Liver (tissue), 9 donors: ENCODE data around the gene CCDC97. TPM values are rescaled to one million over a fixed set of nuclear protein-coding genes. Genes with fewer than 3 reads are reported as not detected.

Source experiments
- DNase-seq: peaks from one replicate; pipeline ENCODE4 v3.0.0-alpha.2; 2017; ENCODE audit warnings: low spot score
- H3K27ac ChIP-seq, 2 donors: one replicate each; pipeline ENCODE4 v1.7.0; 2013; ENCODE audit warnings: inconsistent platforms in 2 of 2, low read length in 2 of 2, control low read depth in 1 of 2, low read depth in 1 of 2, mild to moderate bottlenecking in 1 of 2
- H3K27me3 ChIP-seq, 4 donors: one replicate each; pipeline versions ENCODE4 v1.6.1 to v1.7.0; 2013; ENCODE audit warnings: low read length in 3 of 4, inconsistent platforms in 1 of 4, mild to moderate bottlenecking in 1 of 4, moderate library complexity in 1 of 4; ENCODE audit not compliant: control insufficient read depth in 4 of 4, insufficient read depth in 4 of 4
- H3K36me3 ChIP-seq, 4 donors: one replicate each; pipeline versions ENCODE4 v1.6.1 to v1.7.0; 2013; ENCODE audit warnings: low read length in 3 of 4, mild to moderate bottlenecking in 3 of 4, low read depth in 1 of 4, moderate library complexity in 1 of 4; ENCODE audit not compliant: control insufficient read depth in 4 of 4, insufficient read depth in 3 of 4
- H3K4me1 ChIP-seq, 4 donors: one replicate each; pipeline versions ENCODE4 v1.6.1 to v1.7.0; 2013; ENCODE audit warnings: low read length in 3 of 4, mild to moderate bottlenecking in 3 of 4, moderate library complexity in 1 of 4; ENCODE audit not compliant: control insufficient read depth in 4 of 4, insufficient read depth in 4 of 4
- H3K4me3 ChIP-seq, 3 donors: one replicate each; pipeline versions ENCODE4 v1.6.1 to v1.7.0; 2013; ENCODE audit warnings: low read length in 3 of 3, control low read depth in 1 of 3, low read depth in 1 of 3, mild to moderate bottlenecking in 1 of 3
- H3K9ac ChIP-seq, 2 donors: one replicate each; pipeline ENCODE4 v1.7.0; 2013; ENCODE audit warnings: low read length in 2 of 2, mild to moderate bottlenecking in 2 of 2, moderate library complexity in 2 of 2, control low read depth in 1 of 2, low read depth in 1 of 2
- H3K9me3 ChIP-seq, 4 donors: one replicate each; pipeline versions ENCODE4 v1.6.1 to v1.7.0; 2013; ENCODE audit warnings: low read length in 3 of 4; ENCODE audit not compliant: control insufficient read depth in 4 of 4
- EGR1 ChIP-seq, 2 donors: IDR thresholded peaks; 2 replicates each; pipeline ENCODE4 v1.6.1; 2016 to 2018; ENCODE audit warnings: antibody characterized with exemption in 2 of 2, low read depth in 2 of 2
- FOXA1 ChIP-seq: IDR thresholded peaks from 2 replicates; pipeline ENCODE4 v1.6.1; 2016; ENCODE audit warnings: antibody characterized with exemption
- FOXA2 ChIP-seq: IDR thresholded peaks from 2 replicates; pipeline ENCODE4 v1.6.1; 2016; ENCODE audit warnings: antibody characterized with exemption
- HNF4A ChIP-seq, 2 donors: conservative IDR thresholded peaks; 2 replicates each; pipeline ENCODE4 v1.6.1; 2016; ENCODE audit warnings: antibody characterized with exemption in 2 of 2, mild to moderate bottlenecking in 2 of 2
- NR2F2 ChIP-seq: IDR thresholded peaks from 2 replicates; pipeline ENCODE4 v1.6.1; 2016; ENCODE audit warnings: antibody characterized with exemption
- RAD21 ChIP-seq, 2 donors: IDR thresholded peaks; 2 replicates each; pipeline ENCODE4 v1.6.1; 2016; ENCODE audit warnings: antibody characterized with exemption in 2 of 2, mild to moderate bottlenecking in 2 of 2
- REST ChIP-seq: IDR thresholded peaks from 2 replicates; pipeline ENCODE4 v1.6.1; 2016; ENCODE audit warnings: antibody characterized with exemption, mild to moderate bottlenecking
- TAF1 ChIP-seq: conservative IDR thresholded peaks from 2 replicates; pipeline ENCODE4 v1.6.1; 2016; ENCODE audit warnings: antibody characterized with exemption, mild to moderate bottlenecking
- WGBS: extraction: QIAGEN DNeasy Blood & Tissue Kit; methylation state at CpG from one replicate; pipeline ENCODE4 v1.1.7; 2013; 5-methylcytosine and 5-hydroxymethylcytosine counted together
- polyA plus RNA-seq, 2 donors: library from polyadenylated mRNA; stranded (reverse) in 1 of 2; unstranded in 1 of 2; fragments of 200-250 nt in 1 of 2; fragments of >200 nt in 1 of 2; fragmentation: Nextera tagmentation in 1 of 2; extraction: Ambion mirVana in 1 of 2; gene quantifications; one replicate each; pipeline versions ENCODE4 v1.2.1 to v1.2.3, GENCODE V29; 2013 to 2015
- total RNA-seq, 2 donors: library from RNA; depleted of rRNA; stranded (reverse); fragments of >200 nt; gene quantifications; one replicate each; pipeline ENCODE4 v1.2.3, GENCODE V29; 2014
- TF ChIP-seq, protein P1 (sequence below): IDR thresholded peaks from 2 replicates; pipeline ENCODE4 v1.6.1; 2016; ENCODE audit warnings: antibody characterized with exemption
- donor health status: healthy.
- donor health status: healthy.
- donor health status: healthy.
- donor health status: healthy.
- donor health status: healthy.

The CCDC97 gene
- total and polyA plus RNA-seq, 4 donors: 3.8 to 5.7 (median 5.3) TPM

DNA sequence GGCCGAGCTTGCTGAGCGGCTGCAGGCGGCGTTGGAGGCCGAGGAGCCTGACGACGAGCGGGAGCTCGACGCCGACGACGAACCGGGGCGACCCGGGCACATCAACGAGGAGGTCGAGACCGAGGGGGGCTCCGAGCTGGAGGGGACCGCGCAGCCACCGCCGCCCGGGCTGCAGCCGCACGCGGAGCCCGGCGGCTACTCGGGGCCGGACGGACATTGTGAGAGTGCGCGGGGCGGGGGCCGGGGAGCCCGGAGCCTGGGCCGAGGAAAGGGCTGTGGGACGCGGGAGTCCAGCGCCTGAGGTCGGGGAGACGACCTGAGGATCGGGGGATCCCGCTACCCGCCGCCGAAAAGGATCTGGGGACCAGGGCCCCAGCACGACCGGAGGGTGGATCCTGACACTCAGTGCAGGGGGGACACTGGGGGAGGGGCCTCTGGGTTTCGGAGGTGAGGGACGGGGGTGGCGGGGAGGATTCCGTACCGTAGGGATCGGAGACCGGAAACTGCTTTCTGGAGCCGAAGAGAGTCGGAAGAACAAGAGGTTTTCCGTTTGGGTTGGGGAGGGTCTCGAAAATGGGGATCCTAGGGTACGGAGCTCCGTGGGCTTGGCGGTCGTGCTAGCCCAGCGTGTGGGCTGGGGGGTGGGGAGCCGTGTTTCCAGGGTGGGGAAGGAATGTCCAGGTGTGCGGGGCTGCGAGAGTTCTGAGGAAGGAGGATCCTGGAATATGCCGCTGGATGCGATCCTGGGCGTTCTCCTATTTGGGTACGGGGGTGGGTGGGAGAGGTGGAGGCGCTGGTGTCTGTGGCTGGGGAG is 45.2 kb upstream of the CCDC97 start:
- Histone ChIP-seq H3K4me1 (peaks cover 4 to 29% (median 14%) of the 10 kb centered on the region in 4 donors), H3K4me3 (peak overlapping the region; percentile 68 to 93 (median 84)), H3K27ac (peak overlapping the region; percentile 97 to 100), H3K9ac (peak overlapping the region; percentile 77 to 93), H3K27me3 (no peaks in the 10 kb centered on the region), H3K9me3 (no peaks in the 10 kb centered on the region), H3K36me3 (peaks cover 2 to 17% (median 16%) of the 10 kb centered on the region in 4 donors)
- no peak for TF ChIP-seq RAD21 (IDR thresholded peaks at IDR 0.05)
- no peak for TF ChIP-seq HNF4A (conservative IDR thresholded peaks at IDR 0.05)
- TF ChIP-seq FOXA2: no peak
- TF ChIP-seq NR2F2: no peak
- TF ChIP-seq REST: no peak
- TF ChIP-seq FOXA1: no peak
- TF ChIP-seq TAF1: no peak
- under 1% methylated on average over 75 of the region's 75 CpGs for WGBS
- peak; percentile 72 for DNase-seq

GRCh38 chr19:41265395-41266153 is 44.4 kb upstream of the CCDC97 start:
- H3K36me3 ChIP-seq: peaks cover 6 to 19% (median 16%) of the 10 kb centered on the region in 4 donors
- DNase-seq: peak; percentile 45
- WGBS: 3% methylated on average over 17 of the region's 17 CpGs
- TF ChIP-seq TAF1 (no peak), NR2F2 (peak; percentile 32)
- TF ChIP-seq, protein P1, sequence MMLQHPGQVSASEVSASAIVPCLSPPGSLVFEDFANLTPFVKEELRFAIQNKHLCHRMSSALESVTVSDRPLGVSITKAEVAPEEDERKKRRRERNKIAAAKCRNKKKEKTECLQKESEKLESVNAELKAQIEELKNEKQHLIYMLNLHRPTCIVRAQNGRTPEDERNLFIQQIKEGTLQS: no peak
- H3K4me3 ChIP-seq: peak overlapping the region; percentile 68 to 93 (median 84)
- peaks cover 4 to 29% (median 14%) of the 10 kb centered on the region in 4 donors for H3K4me1 ChIP-seq
- H3K27me3 ChIP-seq: no peaks in the 10 kb centered on the region
- H3K27ac ChIP-seq: peak overlapping the region; percentile 97 to 100
- H3K9me3 ChIP-seq: no peaks in the 10 kb centered on the region
- peak overlapping the region; percentile 77 to 93 for H3K9ac ChIP-seq

DNA sequence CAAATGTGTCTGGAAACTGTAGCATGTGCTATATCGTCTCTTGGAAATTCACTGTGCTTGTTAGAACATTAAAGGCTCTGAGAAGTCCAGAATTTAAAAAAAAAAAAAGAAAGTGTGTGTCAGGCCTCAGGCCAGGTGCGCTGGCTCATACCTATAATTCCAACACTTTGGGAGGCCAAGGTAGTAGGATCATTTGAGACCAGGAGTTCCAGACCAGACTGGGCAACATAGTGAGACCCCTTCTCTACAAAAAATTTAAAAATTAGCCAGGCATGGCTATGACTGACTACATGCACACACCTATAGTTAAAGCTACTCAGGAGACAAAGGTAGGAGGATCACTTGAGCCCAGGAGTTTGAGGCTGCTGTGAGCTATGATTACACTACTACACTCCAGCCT is 40.9 kb upstream of the CCDC97 start:
- 96% methylated on average over 2 of the region's 2 CpGs for WGBS
- TF ChIP-seq EGR1 (IDR thresholded peaks at IDR 0.05; ENCODE audit: low read depth in 2 of 2): no peak
- Histone ChIP-seq H3K27me3 (no peaks in the 10 kb centered on the region), H3K9me3 (no peaks in the 10 kb centered on the region), H3K9ac (no peak overlapping the region), H3K4me1 (peaks cover 0 to 21% (median 10%) of the 10 kb centered on the region in 4 donors), H3K4me3 (no peak overlapping the region), H3K36me3 (peaks cover 24 to 54% (median 50%) of the 10 kb centered on the region in 4 donors), H3K27ac (no peak overlapping the region)
- no peak for DNase-seq
